OCI-LY3 (cell line): ENCODE data around the gene PIK3AP1.

Experiments
- H2AFZ ChIP-seq: fragments of 200-600, 300-600 bp; shearing (Covaris generic); 2 replicates; pipeline ENCODE4 v1.6.0; 2014; ENCODE audit warnings: antibody characterized with exemption, low read depth, low read length
- H3K27ac ChIP-seq: fragments of 200-600, 300-600 bp; sonication (generic); 2 replicates; pipeline ENCODE4 v1.5.1; 2014; ENCODE audit warnings: mild to moderate bottlenecking, low read length, moderate library complexity, mixed read lengths
- H3K27me3 ChIP-seq: fragments of 200-600, 300-600 bp; sonication (generic); 2 replicates; pipeline ENCODE4 v1.6.1; 2014; ENCODE audit warnings: low read depth, low read length, mixed read lengths
- H3K36me3 ChIP-seq: fragments of 200-600, 300-600 bp; sonication (generic); replicated peaks from 2 replicates; pipeline ENCODE3; 2014; ENCODE audit warnings: low read depth, low read length, mixed read lengths
- H3K4me1 ChIP-seq: fragments of 300-600, 200-600 bp; sonication (generic); 2 replicates; pipeline ENCODE4 v1.6.1; 2014; ENCODE audit warnings: low read length, mixed read lengths
- H3K4me2 ChIP-seq: fragments of 200-600, 300-600 bp; sonication (generic); 2 replicates; pipeline ENCODE4 v1.6.1; 2014; ENCODE audit warnings: low read length, mixed read lengths
- H3K4me3 ChIP-seq: fragments of 300-600, 200-600 bp; sonication (generic); 2 replicates; pipeline ENCODE4 v1.5.1; 2014; ENCODE audit warnings: antibody characterized with exemption, mild to moderate bottlenecking, low read length, moderate library complexity
- H3K79me2 ChIP-seq: fragments of 300-600, 200-600 bp; shearing (Covaris generic); 2 replicates; pipeline ENCODE4 v1.6.1; 2014; ENCODE audit warnings: mild to moderate bottlenecking, low read length, mixed read lengths
- H3K9ac ChIP-seq: fragments of 300-600, 200-600 bp; shearing (Covaris generic); 2 replicates; pipeline ENCODE4 v1.6.0; 2014; ENCODE audit warnings: mild to moderate bottlenecking, low read length, moderate library complexity
- H3K9me3 ChIP-seq: fragments of 200-600, 300-600 bp; shearing (Covaris generic); 2 replicates; pipeline ENCODE4 v1.6.1; 2014; ENCODE audit warnings: low read length, mixed read lengths; ENCODE audit not compliant: insufficient read depth
- H4K20me1 ChIP-seq: fragments of 200-600, 300-600 bp; sonication (generic); 2 replicates; pipeline ENCODE4 v1.6.1; 2016; ENCODE audit warnings: low read length, mixed read lengths; ENCODE audit not compliant: insufficient read depth
- EZH2phosphoT487 ChIP-seq: fragments of 200-600 bp; shearing (Covaris generic); IDR thresholded peaks from 2 replicates; pipeline ENCODE4 v1.6.1; 2018; ENCODE audit warnings: antibody characterized with exemption, mixed run types, low read depth
- TF ChIP-seq, protein P1 (sequence below): fragments of 200-600, 300-600 bp; sonication (generic); IDR thresholded peaks from 2 replicates; pipeline ENCODE4 v1.5.1; 2014; ENCODE audit warnings: antibody characterized with exemption, low read length, low read depth

PIK3AP1 gene

DNA sequence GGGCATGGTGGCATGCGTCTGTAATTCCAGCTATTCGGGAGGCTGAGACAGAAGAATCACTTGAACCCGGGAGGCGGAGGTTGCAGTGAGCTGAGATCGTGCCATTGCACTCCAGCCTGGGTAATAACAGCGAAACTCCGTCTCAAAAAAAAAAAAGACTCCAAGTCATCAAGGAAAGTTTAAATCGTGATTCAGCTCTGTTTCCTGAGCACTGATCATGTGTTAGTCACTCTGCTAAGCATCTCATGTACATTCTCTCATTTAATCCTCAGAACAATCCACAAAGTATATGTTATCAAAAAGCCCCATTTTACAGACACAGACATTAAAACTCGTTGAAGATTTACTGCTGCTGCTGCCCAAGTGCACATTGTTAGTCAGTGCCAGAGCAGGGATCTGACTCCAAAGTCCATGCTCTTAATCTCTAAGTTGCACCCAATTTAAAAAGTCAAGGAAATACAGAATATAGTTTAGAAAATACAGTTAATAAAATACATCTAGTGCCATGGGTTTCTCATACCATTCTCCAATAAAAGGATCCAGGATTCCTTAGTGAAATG is 6.2 kb downstream of the PIK3AP1 start:
- no peak overlapping the region for H3K4me2 ChIP-seq
- no peaks in the 10 kb centered on the region for H3K27me3 ChIP-seq
- H3K27ac ChIP-seq: no peak overlapping the region
- TF ChIP-seq, protein P1, sequence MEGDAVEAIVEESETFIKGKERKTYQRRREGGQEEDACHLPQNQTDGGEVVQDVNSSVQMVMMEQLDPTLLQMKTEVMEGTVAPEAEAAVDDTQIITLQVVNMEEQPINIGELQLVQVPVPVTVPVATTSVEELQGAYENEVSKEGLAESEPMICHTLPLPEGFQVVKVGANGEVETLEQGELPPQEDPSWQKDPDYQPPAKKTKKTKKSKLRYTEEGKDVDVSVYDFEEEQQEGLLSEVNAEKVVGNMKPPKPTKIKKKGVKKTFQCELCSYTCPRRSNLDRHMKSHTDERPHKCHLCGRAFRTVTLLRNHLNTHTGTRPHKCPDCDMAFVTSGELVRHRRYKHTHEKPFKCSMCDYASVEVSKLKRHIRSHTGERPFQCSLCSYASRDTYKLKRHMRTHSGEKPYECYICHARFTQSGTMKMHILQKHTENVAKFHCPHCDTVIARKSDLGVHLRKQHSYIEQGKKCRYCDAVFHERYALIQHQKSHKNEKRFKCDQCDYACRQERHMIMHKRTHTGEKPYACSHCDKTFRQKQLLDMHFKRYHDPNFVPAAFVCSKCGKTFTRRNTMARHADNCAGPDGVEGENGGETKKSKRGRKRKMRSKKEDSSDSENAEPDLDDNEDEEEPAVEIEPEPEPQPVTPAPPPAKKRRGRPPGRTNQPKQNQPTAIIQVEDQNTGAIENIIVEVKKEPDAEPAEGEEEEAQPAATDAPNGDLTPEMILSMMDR: no peak
- TF ChIP-seq EZH2phosphoT487: no peak
- no peak overlapping the region for H3K4me3 ChIP-seq
- peaks cover 30% of the 10 kb centered on the region for H3K79me2 ChIP-seq
- no peak overlapping the region for H2AFZ ChIP-seq
- no peaks in the 10 kb centered on the region for H3K9me3 ChIP-seq
- H3K4me1 ChIP-seq: peaks cover 18% of the 10 kb centered on the region
- H4K20me1 ChIP-seq: peaks cover 6% of the 10 kb centered on the region
- H3K9ac ChIP-seq: no peak overlapping the region
- peaks cover 29% of the 10 kb centered on the region for H3K36me3 ChIP-seq

GRCh38 chr10:96712662-96713271 is 7.5 kb downstream of the PIK3AP1 start:
- H3K4me2 ChIP-seq: no peak overlapping the region
- H3K27ac ChIP-seq: no peak overlapping the region
- no peak overlapping the region for H3K4me3 ChIP-seq
- H4K20me1 ChIP-seq: peaks cover 6% of the 10 kb centered on the region
- peaks cover 10% of the 10 kb centered on the region for H3K4me1 ChIP-seq
- no peak overlapping the region for H3K9ac ChIP-seq
- peaks cover 16% of the 10 kb centered on the region for H3K79me2 ChIP-seq
- H3K36me3 ChIP-seq: peaks cover 24% of the 10 kb centered on the region
- no peaks in the 10 kb centered on the region for H3K9me3 ChIP-seq
- TF ChIP-seq EZH2phosphoT487: no peak
- TF ChIP-seq, protein P1: no peak
- no peak overlapping the region for H2AFZ ChIP-seq
- H3K27me3 ChIP-seq: no peaks in the 10 kb centered on the region

DNA sequence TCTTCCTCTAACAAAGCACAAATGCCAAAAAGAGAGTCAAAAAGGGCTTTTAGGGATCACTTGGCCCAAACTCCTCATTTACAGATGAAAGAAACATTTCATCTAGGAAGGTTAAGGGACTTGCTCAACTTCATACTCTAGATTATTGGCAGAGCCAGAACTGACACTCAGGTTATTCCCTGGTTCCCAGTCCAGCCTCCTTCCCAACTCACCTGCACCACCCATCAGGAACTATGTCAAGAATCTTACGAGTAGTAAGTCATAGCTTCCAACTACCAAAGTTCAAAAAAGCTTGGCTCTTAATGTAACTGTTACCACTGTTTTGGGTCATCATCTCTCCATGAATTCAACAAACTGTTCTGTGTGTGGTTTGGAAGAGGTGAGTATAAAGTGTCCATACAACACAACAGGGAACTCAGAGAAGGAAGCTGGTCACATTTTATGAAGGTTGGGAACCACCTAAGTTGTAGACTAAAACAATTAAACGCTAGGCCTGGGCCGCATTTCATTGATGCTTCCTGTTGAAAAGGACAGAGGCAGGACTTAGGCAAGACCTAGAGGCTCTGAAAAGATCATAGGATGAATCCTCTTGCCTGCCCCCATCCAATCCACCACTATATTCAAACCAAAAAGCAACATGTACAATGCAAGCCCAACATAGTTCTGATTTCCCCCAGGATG is 9.1 kb downstream of the PIK3AP1 start:
- Histone ChIP-seq H3K27ac (no peak overlapping the region), H3K4me2 (no peak overlapping the region), H3K4me3 (no peak overlapping the region), H3K79me2 (peaks cover 4% of the 10 kb centered on the region; the same call in 1 of the 2 replicates), H3K9ac (no peak overlapping the region), H4K20me1 (peaks cover 6% of the 10 kb centered on the region), H3K27me3 (no peaks in the 10 kb centered on the region), H3K4me1 (peaks cover 12% of the 10 kb centered on the region), H3K9me3 (no peaks in the 10 kb centered on the region), H3K36me3 (peaks cover 20% of the 10 kb centered on the region), H2AFZ (no peak overlapping the region)
- TF ChIP-seq, protein P1: no peak
- TF ChIP-seq EZH2phosphoT487: no peak

- peaks cover 6% of the 10 kb centered on the region for H4K20me1 ChIP-seq
- H2AFZ ChIP-seq: no peak overlapping the region
- peaks cover 4% of the 10 kb centered on the region; the same call in 1 of the 2 replicates for H3K79me2 ChIP-seq
- no peak overlapping the region for H3K27ac ChIP-seq
- H3K36me3 ChIP-seq: peaks cover 24% of the 10 kb centered on the region
- H3K4me3 ChIP-seq: no peak overlapping the region
- no peaks in the 10 kb centered on the region for H3K27me3 ChIP-seq
- peaks cover 24% of the 10 kb centered on the region for H3K4me1 ChIP-seq
- H3K9me3 ChIP-seq: no peaks in the 10 kb centered on the region
- no peak overlapping the region for H3K9ac ChIP-seq
- H3K4me2 ChIP-seq: no peak overlapping the region
- TF ChIP-seq, protein P1: no peak
- no peak for TF ChIP-seq EZH2phosphoT487
Observed at GRCh38 chr10:96709525-96709924, 10.8 kb downstream of the PIK3AP1 start.
